Activated T-cell treated with anti-CD3 and anti-CD28 coated beads, Interleukin-2, amount 50 U/mL, for 72 hours (primary cell): ENCODE data around the gene C1R. TPM values are rescaled to one million over a fixed set of nuclear protein-coding genes. Genes with fewer than 3 reads are reported as not detected.

Experiments used
- ATAC-seq, 2 donors: fragments of 150-1000 bp; cut with Tn5 transposase; replicated peaks in 1 of 2; 2 replicates each; pipeline ENCODE4 v1.10.0; 2021; ENCODE audit warnings: moderate library complexity in 2 of 2, mild to moderate bottlenecking in 1 of 2
- DNase-seq, 2 donors: peaks; one replicate each; pipeline ENCODE4 v3.0.0; 2021 to 2022; ENCODE audit warnings: mixed read lengths in 1 of 2
- H3K27ac Mint-ChIP-seq: one replicate; pipeline ENCODE4 v1.8.0; 2022; ENCODE audit warnings: mild to moderate bottlenecking, moderate library complexity, mixed read lengths
- H3K27me3 Mint-ChIP-seq: one replicate; pipeline ENCODE4 v1.8.0; 2022; ENCODE audit warnings: low read depth, mixed read lengths
- H3K36me3 Mint-ChIP-seq, 2 donors: one replicate each; pipeline ENCODE4 v1.8.0; 2022; ENCODE audit warnings: mixed read lengths in 2 of 2, mild to moderate bottlenecking in 1 of 2; ENCODE audit not compliant: insufficient read depth in 2 of 2
- H3K4me1 Mint-ChIP-seq: one replicate; pipeline ENCODE4 v1.8.0; 2022; ENCODE audit warnings: low read depth, mixed read lengths
- H3K4me3 Mint-ChIP-seq, 2 donors: one replicate each; pipeline ENCODE4 v1.8.0; 2022; ENCODE audit warnings: mild to moderate bottlenecking in 2 of 2, mixed read lengths in 2 of 2, moderate library complexity in 2 of 2
- H3K9me3 Mint-ChIP-seq, 2 donors: one replicate each; pipeline ENCODE4 v1.8.0; 2022; ENCODE audit warnings: mixed read lengths in 2 of 2
- total RNA-seq, 2 donors: library from RNA; stranded (reverse); gene quantifications; one replicate each; pipeline ENCODE4 v1.2.3, GENCODE V29; 2022

Gene C1R
- total RNA-seq, 2 donors from 2014 or later, result 5.6 to 6.4 TPM

DNA sequence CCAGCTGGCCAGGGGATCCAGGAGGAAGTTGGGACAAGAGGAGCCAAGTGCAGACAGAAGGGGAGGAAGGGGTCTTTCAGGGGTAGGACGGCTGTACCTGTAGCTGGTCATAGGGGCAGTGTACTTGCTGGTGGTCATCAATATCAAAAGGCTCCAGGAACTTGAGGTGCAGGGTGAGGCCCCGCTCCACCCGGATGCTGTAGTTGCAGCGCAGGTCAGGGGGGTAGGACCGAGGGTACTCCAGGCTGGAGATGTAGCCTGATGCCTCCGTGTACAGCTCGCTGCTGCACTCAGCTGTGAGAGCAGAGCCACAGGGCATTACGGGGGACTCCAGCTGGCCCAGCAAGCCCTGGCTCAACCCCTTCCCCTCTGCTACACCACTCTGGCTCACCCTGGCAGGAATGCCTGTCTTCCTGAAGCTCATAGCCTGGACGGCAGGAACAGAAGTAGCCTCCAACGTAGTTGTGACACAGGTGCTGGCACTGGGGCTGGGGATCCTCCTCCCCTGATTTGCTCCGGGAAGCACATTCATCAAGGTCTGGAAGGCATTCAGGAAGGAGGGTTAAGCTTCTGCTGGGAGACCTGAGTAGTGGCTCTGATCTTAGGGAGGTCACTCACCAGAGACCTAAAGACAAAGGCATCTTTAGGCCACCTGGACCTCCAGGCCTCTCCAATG is 2.9 kb downstream of the C1R start:
- H3K27me3 Mint-ChIP-seq, result no peaks in the 10 kb centered on the region
- ATAC-seq, result no peak
- no peaks in the 10 kb centered on the region for H3K36me3 Mint-ChIP-seq
- H3K27ac Mint-ChIP-seq, result no peak overlapping the region
- peaks cover 7% of the 10 kb centered on the region for H3K4me1 Mint-ChIP-seq
- no peaks in the 10 kb centered on the region for H3K9me3 Mint-ChIP-seq
- H3K4me3 Mint-ChIP-seq, result no peak overlapping the region
- no peak for DNase-seq

DNA sequence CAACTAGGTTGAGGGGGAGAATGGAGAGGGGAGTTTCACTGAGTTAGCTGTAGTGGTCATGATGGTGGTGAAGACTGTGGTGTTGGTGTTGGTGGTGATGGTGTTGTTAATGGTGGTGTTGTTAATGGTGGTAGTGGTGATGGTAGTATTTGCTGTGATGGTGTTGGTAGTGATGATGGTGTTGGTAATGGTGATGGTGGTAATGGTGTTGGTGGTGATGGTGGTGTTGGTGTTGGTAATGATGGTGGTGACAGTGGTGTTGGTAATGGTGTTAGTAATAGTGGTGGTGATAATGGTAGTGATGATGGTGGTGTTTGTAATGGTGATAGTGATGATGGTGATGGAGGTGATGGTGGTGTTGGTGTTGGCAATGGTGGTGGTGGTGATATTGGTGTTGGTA is 9.1 kb downstream of the C1R start:
- ATAC-seq (no peak), DNase-seq (no peak)
- H3K4me3 Mint-ChIP-seq, result no peak overlapping the region
- peaks cover 4 to 5% of the 10 kb centered on the region in 2 donors for H3K36me3 Mint-ChIP-seq
- H3K9me3 Mint-ChIP-seq, result peaks cover 5% of the 10 kb centered on the region in 2 donors
- H3K4me1 Mint-ChIP-seq, result no peaks in the 10 kb centered on the region
- H3K27ac Mint-ChIP-seq, result no peak overlapping the region
- no peaks in the 10 kb centered on the region for H3K27me3 Mint-ChIP-seq

DNA sequence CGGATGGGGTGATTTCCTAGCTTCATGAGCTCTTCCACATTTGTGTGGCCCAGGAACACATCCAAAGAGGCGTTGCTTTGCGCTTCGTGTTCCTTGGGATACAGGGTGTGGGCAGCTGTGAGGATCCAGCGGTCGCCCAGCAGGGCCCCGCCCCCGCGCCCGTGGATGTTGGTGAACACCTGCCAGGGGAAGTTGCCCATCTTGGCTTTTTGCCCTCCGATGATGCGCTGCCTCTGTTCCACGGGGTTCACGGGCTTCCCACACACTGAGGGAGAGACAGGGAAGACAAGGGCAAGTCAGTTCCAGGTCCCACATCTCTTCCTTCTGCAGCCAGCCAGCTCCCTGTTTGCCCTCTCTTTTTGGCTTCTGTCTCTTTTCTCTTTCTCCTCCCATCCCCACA is 11.2 kb downstream of the C1R start:
- no peak overlapping the region for H3K4me3 Mint-ChIP-seq
- ATAC-seq (no peak), DNase-seq (no peak)
- H3K27me3 Mint-ChIP-seq, result no peaks in the 10 kb centered on the region
- no peaks in the 10 kb centered on the region for H3K4me1 Mint-ChIP-seq
- no peak overlapping the region for H3K27ac Mint-ChIP-seq
- H3K36me3 Mint-ChIP-seq, result peaks cover 4 to 5% of the 10 kb centered on the region in 2 donors
- peaks cover 5% of the 10 kb centered on the region in 2 donors for H3K9me3 Mint-ChIP-seq

DNA sequence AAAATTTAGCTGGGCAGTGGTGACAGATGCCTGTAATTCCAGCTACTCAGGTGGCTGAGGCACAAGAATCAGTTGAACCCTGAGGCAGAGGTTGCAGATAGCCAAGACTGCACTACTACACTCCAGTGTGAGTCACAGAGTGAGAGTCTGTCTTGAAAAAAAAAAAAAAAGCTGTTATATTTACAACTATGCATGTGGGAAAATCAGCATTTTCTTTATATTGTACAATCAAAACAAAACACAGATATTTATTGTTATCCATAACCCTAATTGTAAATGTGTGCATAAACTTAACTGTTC is 12.5 kb downstream of the C1R start:
- Mint-ChIP-seq H3K4me1 (no peaks in the 10 kb centered on the region), H3K9me3 (peaks cover 5% of the 10 kb centered on the region in 2 donors), H3K27ac (no peak overlapping the region), H3K27me3 (no peaks in the 10 kb centered on the region), H3K4me3 (no peak overlapping the region), H3K36me3 (peaks cover 4 to 5% of the 10 kb centered on the region in 2 donors)
- no peak for DNase-seq
- ATAC-seq, result no peak

DNA sequence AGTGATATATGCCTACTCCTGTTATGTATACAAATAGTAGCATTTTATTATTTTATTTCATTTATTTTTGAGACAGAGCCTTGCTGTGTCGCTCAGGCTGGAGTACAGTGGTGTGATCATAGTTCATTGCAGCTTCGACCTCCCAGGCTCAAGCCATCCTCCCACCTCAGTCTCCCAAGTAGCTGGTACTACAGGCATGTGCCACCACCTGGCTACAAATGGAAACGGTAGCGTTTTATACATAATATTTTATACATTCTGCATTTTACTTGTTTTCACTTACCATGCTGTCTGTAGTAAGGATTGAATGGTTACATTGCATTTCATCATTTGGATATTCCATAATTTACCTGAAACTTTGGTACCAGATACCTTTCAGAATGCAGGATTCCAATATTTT is 14.1 kb downstream of the C1R start:
- peaks cover 2 to 3% of the 10 kb centered on the region in 2 donors for H3K36me3 Mint-ChIP-seq
- no peak overlapping the region for H3K4me3 Mint-ChIP-seq
- no peak for ATAC-seq
- no peak overlapping the region for H3K27ac Mint-ChIP-seq
- DNase-seq, result no peak
- H3K4me1 Mint-ChIP-seq, result no peaks in the 10 kb centered on the region
- peaks cover 2% of the 10 kb centered on the region in 2 donors for H3K9me3 Mint-ChIP-seq
- H3K27me3 Mint-ChIP-seq, result no peaks in the 10 kb centered on the region

DNA sequence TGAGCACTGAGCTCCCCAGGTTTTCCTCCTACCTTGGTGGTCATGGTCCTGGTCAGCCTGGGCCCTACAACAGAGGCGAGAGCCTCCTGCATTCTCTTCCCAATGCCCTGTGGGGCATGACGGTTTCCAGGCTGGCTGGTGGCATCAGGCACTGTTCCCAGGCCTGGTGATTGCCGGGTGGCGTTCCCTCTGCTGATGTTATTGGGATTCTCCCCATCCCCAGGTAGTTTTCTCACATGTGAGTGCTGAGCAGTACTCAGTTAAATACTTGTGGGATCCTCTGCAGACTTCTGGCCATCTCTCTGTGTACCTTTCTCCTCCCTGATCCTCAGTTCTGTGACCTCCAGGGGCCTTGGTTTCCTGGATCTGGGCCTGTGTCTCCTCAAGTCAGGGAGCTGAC is 15.8 kb downstream of the C1R start:
- no peaks in the 10 kb centered on the region for H3K4me1 Mint-ChIP-seq
- ATAC-seq (no peak), DNase-seq (no peak)
- H3K4me3 Mint-ChIP-seq, result no peak overlapping the region
- no peaks in the 10 kb centered on the region for H3K36me3 Mint-ChIP-seq
- no peaks in the 10 kb centered on the region for H3K9me3 Mint-ChIP-seq
- H3K27me3 Mint-ChIP-seq, result no peaks in the 10 kb centered on the region
- no peak overlapping the region for H3K27ac Mint-ChIP-seq

DNA sequence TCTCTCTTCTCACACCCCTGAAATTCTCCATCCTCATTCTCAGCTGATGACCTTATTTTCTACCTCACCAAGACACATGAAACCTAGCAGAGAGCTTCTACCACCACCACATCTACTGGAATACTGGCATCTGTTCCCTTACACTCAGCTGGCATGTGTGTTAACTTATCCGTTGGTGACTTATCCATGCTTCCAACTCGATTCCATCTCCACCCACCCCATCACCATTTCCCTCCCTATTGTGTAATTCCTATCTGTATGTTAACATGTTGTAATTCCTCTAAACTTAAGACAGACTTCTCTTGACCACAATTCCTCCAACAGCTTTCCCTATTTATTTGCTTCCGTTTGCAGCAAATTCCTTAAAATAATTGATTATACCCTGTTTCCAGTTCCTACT is 16.3 kb downstream of the C1R start:
- Mint-ChIP-seq H3K36me3 (no peaks in the 10 kb centered on the region), H3K27me3 (no peaks in the 10 kb centered on the region), H3K9me3 (no peaks in the 10 kb centered on the region), H3K4me1 (no peaks in the 10 kb centered on the region), H3K27ac (no peak overlapping the region), H3K4me3 (no peak overlapping the region)
- no peak for ATAC-seq
- no peak for DNase-seq

DNA sequence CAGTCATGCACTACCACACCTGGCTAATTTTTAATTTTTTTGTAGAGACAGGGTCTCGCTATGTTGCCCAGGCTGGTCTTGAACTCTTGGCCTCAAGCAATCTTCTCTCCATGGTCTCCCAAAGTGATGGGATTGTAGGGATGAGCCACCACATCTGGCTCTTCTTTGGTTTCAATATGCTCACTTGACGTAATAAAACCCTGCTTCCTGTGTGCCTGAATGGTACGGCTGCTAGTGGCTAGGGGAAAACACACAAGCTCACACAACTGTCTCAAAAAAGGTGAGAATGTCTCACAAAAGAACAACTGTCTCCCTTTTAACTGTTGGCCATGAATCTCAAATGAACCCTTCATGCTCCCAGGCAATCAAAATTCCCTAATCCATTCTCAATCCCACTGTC is 16.7 kb downstream of the C1R start:
- Mint-ChIP-seq H3K9me3 (no peaks in the 10 kb centered on the region), H3K4me3 (no peak overlapping the region), H3K27ac (no peak overlapping the region), H3K36me3 (no peaks in the 10 kb centered on the region), H3K4me1 (no peaks in the 10 kb centered on the region), H3K27me3 (no peaks in the 10 kb centered on the region)
- DNase-seq (no peak), ATAC-seq (no peak)

DNA sequence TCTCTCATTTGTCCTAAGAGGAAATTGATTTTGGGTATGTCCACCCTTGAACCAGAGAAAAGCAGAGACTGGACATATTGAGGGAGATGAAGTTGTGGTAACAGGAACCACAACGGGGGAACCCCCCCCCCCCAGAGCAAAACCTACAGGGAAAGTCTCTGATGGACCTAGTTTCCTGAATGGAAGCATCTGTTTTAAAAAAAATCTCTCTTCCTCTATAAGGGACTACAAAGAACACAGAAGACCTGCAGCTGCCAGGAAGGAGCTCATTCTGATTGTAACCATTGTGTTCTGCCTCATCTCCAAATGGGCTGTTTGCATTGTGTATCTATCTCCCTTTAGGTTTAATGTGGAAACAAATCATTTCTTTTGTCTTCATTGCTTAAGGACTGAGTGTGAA is 18.3 kb downstream of the C1R start:
- DNase-seq, result no peak
- H3K27me3 Mint-ChIP-seq, result no peaks in the 10 kb centered on the region
- no peaks in the 10 kb centered on the region for H3K36me3 Mint-ChIP-seq
- no peak for ATAC-seq
- H3K4me1 Mint-ChIP-seq, result no peaks in the 10 kb centered on the region
- no peak overlapping the region for H3K27ac Mint-ChIP-seq
- no peak overlapping the region for H3K4me3 Mint-ChIP-seq
- H3K9me3 Mint-ChIP-seq, result no peaks in the 10 kb centered on the region

DNA sequence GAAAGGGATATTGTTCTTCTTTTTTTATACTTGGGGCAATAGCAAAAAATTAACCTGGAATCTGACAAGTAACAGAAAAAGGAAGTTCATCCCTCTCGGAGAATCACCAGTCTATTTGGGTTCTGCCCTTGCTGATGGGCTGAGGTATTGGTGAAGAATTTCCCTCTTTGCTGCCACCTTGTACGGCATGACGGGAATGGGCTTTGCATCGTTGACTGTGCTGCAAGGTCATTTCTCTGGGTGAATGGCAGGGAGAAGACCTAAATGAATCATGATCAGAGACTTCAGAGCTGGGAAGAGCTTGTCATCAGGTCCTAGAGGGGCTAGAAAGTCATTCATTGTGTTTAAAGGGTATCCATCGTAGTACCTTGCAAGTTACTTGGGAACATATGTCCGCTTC is 19.7 kb downstream of the C1R start:
- no peaks in the 10 kb centered on the region for H3K9me3 Mint-ChIP-seq
- H3K36me3 Mint-ChIP-seq, result no peaks in the 10 kb centered on the region
- H3K4me1 Mint-ChIP-seq, result no peaks in the 10 kb centered on the region
- H3K27ac Mint-ChIP-seq, result no peak overlapping the region
- no peak overlapping the region for H3K4me3 Mint-ChIP-seq
- ATAC-seq, result no peak
- no peak for DNase-seq
- H3K27me3 Mint-ChIP-seq, result no peaks in the 10 kb centered on the region

DNA sequence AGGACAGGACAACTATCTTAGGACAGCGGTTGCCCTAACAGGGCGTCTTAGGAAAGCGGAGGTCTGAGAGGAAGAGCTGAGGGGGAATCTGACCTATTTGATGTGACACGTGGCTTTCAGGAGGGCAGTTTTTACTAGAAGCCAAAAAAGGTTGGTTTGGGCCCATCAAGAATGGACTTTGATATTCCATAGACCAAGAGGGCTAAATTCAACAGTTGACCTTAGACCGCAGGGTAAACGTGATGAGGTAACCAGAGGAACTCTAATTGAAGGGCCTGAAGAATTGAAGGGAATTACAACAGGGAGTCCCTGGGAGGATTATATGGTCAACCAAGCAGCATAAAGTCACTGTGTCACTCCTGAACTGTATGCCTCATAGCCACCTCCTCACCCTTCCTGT is 20.2 kb downstream of the C1R start:
- Mint-ChIP-seq H3K4me3 (no peak overlapping the region), H3K9me3 (no peaks in the 10 kb centered on the region), H3K27ac (no peak overlapping the region), H3K36me3 (no peaks in the 10 kb centered on the region), H3K27me3 (no peaks in the 10 kb centered on the region), H3K4me1 (no peaks in the 10 kb centered on the region)
- DNase-seq, result no peak
- no peak for ATAC-seq

DNA sequence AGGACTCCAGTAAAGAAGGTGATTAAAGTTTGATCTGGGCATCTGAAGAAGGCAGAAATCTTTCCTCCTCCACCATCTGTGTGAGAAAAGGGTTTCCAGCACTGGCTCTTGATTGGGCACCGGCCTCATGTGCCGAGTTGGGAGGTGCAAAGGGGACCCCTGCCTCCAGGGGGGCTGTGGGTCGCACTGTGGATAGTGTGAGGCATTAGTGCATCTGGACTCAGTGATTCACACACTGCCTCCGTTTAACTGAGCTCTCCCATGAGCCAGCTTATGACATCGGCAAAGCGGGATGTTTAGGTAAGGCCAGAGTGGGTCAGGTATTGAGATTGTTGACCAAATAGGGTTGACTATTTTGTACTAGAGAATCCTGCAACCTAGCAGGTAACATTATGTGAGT is 22.9 kb downstream of the C1R start:
- no peak overlapping the region for H3K27ac Mint-ChIP-seq
- ATAC-seq (no peak), DNase-seq (no peak)
- no peaks in the 10 kb centered on the region for H3K9me3 Mint-ChIP-seq
- H3K4me3 Mint-ChIP-seq, result no peak overlapping the region
- H3K4me1 Mint-ChIP-seq, result no peaks in the 10 kb centered on the region
- H3K36me3 Mint-ChIP-seq, result no peaks in the 10 kb centered on the region
- no peaks in the 10 kb centered on the region for H3K27me3 Mint-ChIP-seq

DNA sequence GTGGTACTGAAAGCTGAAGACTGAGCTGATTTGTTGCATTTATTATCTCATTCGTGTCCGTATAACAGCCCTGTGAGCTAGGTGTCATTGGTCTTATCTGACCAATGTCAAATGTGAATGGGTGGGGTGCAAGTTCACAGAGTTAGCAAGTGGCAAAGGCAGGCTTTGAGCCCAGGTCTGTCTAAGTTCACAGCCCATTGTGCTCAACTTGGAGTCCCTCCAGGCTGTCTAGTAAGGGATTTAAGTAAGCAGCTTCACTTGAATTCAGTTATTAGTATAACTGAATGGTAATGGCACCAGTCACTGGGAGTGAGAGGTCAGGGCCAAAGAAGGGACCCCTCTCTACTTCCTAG is 23.3 kb downstream of the C1R start:
- H3K27ac Mint-ChIP-seq, result no peak overlapping the region
- H3K4me3 Mint-ChIP-seq, result no peak overlapping the region
- H3K27me3 Mint-ChIP-seq, result no peaks in the 10 kb centered on the region
- no peak for ATAC-seq
- H3K9me3 Mint-ChIP-seq, result no peaks in the 10 kb centered on the region
- H3K36me3 Mint-ChIP-seq, result no peaks in the 10 kb centered on the region
- DNase-seq, result no peak
- no peaks in the 10 kb centered on the region for H3K4me1 Mint-ChIP-seq

DNA sequence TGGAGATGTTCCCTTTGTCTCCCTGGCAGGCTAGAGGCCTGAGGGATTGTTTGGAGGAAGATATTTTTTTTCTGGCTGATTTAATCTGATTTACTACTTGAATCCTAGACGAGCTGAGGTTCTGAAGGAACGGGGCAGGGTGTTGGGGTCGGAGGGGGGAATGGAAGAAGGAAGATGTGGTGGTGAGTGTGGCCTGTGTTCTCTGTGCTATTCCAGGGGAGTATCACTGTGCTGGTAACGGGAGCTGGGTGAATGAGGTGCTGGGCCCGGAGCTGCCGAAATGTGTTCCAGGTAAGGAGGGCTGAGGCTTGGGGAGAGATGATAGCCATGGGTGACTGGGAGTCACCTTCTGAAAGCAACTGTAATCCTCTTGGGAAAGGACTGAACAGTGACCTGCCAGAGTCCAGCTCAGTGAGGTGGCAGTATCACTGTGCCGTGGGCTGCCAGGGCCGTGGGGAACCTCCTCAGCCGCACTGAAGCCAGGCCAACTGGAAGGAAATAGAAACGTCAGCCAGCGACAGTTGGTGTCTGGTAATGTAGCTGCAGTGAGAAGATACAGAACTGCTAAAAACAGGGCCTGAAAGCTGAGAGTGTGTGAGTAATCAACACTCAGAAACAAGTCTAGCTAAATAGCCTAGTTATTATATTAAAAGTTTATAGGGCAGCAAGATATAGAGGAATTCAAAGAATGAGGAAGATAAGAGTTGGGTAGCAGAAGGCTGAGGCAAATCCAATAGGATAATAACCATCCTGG is 23.8 kb downstream of the C1R start:
- ATAC-seq, result no peak
- H3K4me1 Mint-ChIP-seq, result no peaks in the 10 kb centered on the region
- no peak for DNase-seq
- H3K27me3 Mint-ChIP-seq, result no peaks in the 10 kb centered on the region
- no peak overlapping the region for H3K27ac Mint-ChIP-seq
- no peaks in the 10 kb centered on the region for H3K9me3 Mint-ChIP-seq
- no peaks in the 10 kb centered on the region for H3K36me3 Mint-ChIP-seq
- H3K4me3 Mint-ChIP-seq, result no peak overlapping the region
